Liver (tissue), 3 donors: ENCODE results near the gene LMNTD2.

Experiments
- EGR1 ChIP-seq, 2 donors: IDR thresholded peaks; 2 replicates each; pipeline ENCODE4 v1.6.1; 2016 to 2018; ENCODE audit warnings: antibody characterized with exemption in 2 of 2, low read depth in 2 of 2
- GABPA ChIP-seq, 2 donors: IDR thresholded peaks in 1 of 2; conservative IDR thresholded peaks in 1 of 2; 2 replicates each; pipeline ENCODE4 v1.6.1; 2016; ENCODE audit warnings: antibody characterized with exemption in 2 of 2, mild to moderate bottlenecking in 1 of 2, moderate library complexity in 1 of 2
- RAD21 ChIP-seq, 2 donors: IDR thresholded peaks; 2 replicates each; pipeline ENCODE4 v1.6.1; 2016; ENCODE audit warnings: antibody characterized with exemption in 2 of 2, mild to moderate bottlenecking in 2 of 2
- TF ChIP-seq, protein P1 (sequence below): fragments of 150-350 bp; IDR thresholded peaks from 2 replicates; pipeline ENCODE4 v1.5.1; 2017; ENCODE audit warnings: improper control_type of control experiment, low read depth, low read length; ENCODE audit not compliant: missing input control
- TF ChIP-seq, protein P2 (sequence below): IDR thresholded peaks from 2 replicates; pipeline ENCODE4 v1.6.1; 2016; ENCODE audit warnings: antibody characterized with exemption
- TF ChIP-seq, protein P3 (sequence below): IDR thresholded peaks from 2 replicates; pipeline ENCODE4 v1.6.1; 2016; ENCODE audit warnings: antibody characterized with exemption, mild to moderate bottlenecking
- donor health status: healthy.
- donor health status: healthy.

DNA sequence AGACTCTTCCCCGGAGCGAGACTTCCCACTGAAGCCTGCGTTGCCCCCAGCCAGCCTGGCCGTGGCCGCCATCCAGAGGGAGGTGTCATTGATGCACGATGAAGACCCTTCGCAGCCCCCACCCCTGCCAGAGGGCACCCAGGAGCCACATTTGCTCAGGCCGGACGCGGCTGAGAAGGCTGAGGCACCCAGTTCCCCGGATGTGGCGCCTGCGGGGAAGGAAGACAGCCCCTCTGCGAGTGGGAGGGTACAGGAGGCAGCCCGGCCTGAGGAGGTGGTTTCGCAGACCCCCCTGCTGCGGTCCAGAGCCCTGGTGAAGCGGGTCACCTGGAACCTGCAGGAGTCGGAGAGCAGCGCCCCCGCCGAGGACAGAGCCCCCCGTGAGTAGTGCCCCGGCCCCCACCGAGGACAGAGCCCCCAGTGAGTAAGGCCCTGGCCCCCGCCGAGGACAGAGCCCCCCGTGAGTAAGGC, 48.8 kb upstream of the LMNTD2 start:
- TF ChIP-seq, protein P1, sequence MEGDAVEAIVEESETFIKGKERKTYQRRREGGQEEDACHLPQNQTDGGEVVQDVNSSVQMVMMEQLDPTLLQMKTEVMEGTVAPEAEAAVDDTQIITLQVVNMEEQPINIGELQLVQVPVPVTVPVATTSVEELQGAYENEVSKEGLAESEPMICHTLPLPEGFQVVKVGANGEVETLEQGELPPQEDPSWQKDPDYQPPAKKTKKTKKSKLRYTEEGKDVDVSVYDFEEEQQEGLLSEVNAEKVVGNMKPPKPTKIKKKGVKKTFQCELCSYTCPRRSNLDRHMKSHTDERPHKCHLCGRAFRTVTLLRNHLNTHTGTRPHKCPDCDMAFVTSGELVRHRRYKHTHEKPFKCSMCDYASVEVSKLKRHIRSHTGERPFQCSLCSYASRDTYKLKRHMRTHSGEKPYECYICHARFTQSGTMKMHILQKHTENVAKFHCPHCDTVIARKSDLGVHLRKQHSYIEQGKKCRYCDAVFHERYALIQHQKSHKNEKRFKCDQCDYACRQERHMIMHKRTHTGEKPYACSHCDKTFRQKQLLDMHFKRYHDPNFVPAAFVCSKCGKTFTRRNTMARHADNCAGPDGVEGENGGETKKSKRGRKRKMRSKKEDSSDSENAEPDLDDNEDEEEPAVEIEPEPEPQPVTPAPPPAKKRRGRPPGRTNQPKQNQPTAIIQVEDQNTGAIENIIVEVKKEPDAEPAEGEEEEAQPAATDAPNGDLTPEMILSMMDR, result no peak
- no peak for TF ChIP-seq EGR1 (IDR thresholded peaks at IDR 0.05; ENCODE audit: low read depth in 2 of 2)
- TF ChIP-seq GABPA (IDR thresholded peaks at IDR 0.05 in 1 of 2, conservative IDR thresholded peaks at IDR 0.05 in 1 of 2), result no peak
- TF ChIP-seq, protein P2, sequence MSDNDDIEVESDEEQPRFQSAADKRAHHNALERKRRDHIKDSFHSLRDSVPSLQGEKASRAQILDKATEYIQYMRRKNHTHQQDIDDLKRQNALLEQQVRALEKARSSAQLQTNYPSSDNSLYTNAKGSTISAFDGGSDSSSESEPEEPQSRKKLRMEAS, result no peak
- TF ChIP-seq RAD21 (IDR thresholded peaks at IDR 0.05), result no peak
- TF ChIP-seq, protein P3, sequence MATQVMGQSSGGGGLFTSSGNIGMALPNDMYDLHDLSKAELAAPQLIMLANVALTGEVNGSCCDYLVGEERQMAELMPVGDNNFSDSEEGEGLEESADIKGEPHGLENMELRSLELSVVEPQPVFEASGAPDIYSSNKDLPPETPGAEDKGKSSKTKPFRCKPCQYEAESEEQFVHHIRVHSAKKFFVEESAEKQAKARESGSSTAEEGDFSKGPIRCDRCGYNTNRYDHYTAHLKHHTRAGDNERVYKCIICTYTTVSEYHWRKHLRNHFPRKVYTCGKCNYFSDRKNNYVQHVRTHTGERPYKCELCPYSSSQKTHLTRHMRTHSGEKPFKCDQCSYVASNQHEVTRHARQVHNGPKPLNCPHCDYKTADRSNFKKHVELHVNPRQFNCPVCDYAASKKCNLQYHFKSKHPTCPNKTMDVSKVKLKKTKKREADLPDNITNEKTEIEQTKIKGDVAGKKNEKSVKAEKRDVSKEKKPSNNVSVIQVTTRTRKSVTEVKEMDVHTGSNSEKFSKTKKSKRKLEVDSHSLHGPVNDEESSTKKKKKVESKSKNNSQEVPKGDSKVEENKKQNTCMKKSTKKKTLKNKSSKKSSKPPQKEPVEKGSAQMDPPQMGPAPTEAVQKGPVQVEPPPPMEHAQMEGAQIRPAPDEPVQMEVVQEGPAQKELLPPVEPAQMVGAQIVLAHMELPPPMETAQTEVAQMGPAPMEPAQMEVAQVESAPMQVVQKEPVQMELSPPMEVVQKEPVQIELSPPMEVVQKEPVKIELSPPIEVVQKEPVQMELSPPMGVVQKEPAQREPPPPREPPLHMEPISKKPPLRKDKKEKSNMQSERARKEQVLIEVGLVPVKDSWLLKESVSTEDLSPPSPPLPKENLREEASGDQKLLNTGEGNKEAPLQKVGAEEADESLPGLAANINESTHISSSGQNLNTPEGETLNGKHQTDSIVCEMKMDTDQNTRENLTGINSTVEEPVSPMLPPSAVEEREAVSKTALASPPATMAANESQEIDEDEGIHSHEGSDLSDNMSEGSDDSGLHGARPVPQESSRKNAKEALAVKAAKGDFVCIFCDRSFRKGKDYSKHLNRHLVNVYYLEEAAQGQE, result no peak
